H1 (cell line): ENCODE data around the gene OR10V1. TPM values are rescaled to one million over a fixed set of nuclear protein-coding genes. Genes with fewer than 3 reads are reported as not detected.

ENCODE experiments used
- CTCF ChIA-PET: fragments of 300-600 bp; sonication (Branson Sonifier 250); formaldehyde crosslinking; loops from one replicate; lab custom pipeline; 2021; ENCODE audit not compliant: partially characterized antibody; lab: Charles Lee
- POLR2A ChIA-PET: fragments of 300-600 bp; sonication (Branson Sonifier 250); formaldehyde crosslinking; loops from one replicate; lab custom pipeline; 2021; ENCODE audit warnings: inconsistent platforms; ENCODE audit not compliant: partially characterized antibody; lab: Charles Lee
- DNase-seq, 2 experiments: peaks; one replicate each; pipeline versions ENCODE4 v3.0.0 to v3.0.0-alpha.2; 2010 to 2022; ENCODE audit warnings: low spot score in 2 of 2, low read depth in 1 of 2, mixed read lengths in 1 of 2
- FAIRE-seq: peaks from 2 replicates; lab custom pipeline; 2011; peaks lifted over from hg19 to GRCh38; lab: Jason Lieb, UNC
- H2AFZ ChIP-seq: 2 replicates; pipeline ENCODE4 v1.8.1; 2012; ENCODE audit warnings: low read length, inconsistent platforms
- H2AK5ac ChIP-seq: 2 replicates; pipeline ENCODE4 v1.6.1; 2013; ENCODE audit warnings: low read depth, low read length
- H2BK120ac ChIP-seq: replicated peaks from 2 replicates; pipeline ENCODE3; 2013; ENCODE audit warnings: low read depth, low read length, inconsistent platforms
- H2BK12ac ChIP-seq: 2 replicates; pipeline ENCODE4 v1.6.1; 2013; ENCODE audit warnings: low read depth, low read length
- H2BK15ac ChIP-seq: 2 replicates; pipeline ENCODE4 v1.6.1; 2013; ENCODE audit warnings: low read length
- H2BK20ac ChIP-seq: 2 replicates; pipeline ENCODE4 v1.6.1; 2013; ENCODE audit warnings: low read length
- H2BK5ac ChIP-seq: 2 replicates; pipeline ENCODE4 v1.6.1; 2013; ENCODE audit warnings: low read depth, low read length
- H3K14ac ChIP-seq: 2 replicates; pipeline ENCODE4 v1.6.1; 2013; ENCODE audit warnings: inconsistent platforms; ENCODE audit not compliant: insufficient read length
- H3K18ac ChIP-seq: 2 replicates; pipeline ENCODE4 v1.6.1; 2013; ENCODE audit warnings: low read length; ENCODE audit errors: extremely low read depth
- H3K23ac ChIP-seq: 2 replicates; pipeline ENCODE4 v1.6.1; 2013; ENCODE audit warnings: inconsistent platforms; ENCODE audit not compliant: insufficient read length
- H3K23me2 ChIP-seq: 2 replicates; pipeline ENCODE4 v1.6.1; 2013; ENCODE audit warnings: low read depth, low read length
- H3K27ac ChIP-seq: 2 replicates; pipeline ENCODE4 v1.6.1; 2011; ENCODE audit warnings: low read depth, low read length, inconsistent platforms
- H3K27me3 ChIP-seq, 4 experiments: replicated peaks in 1 of 4; 1 replicate in 1 of 4; 2 replicates in 3 of 4; pipeline versions ENCODE4 v1.6.1 to v1.8.1; 2011 to 2013; ENCODE audit warnings: low read length in 3 of 4, mild to moderate bottlenecking in 3 of 4, inconsistent platforms in 2 of 4, mixed read lengths in 2 of 4, moderate library complexity in 1 of 4; ENCODE audit not compliant: control insufficient read depth in 3 of 4, insufficient read depth in 3 of 4; ENCODE audit errors: extremely low read depth in 1 of 4
- H3K36me3 ChIP-seq, 4 experiments: 2 replicates each; pipeline versions ENCODE4 v1.6.1 to v1.8.1; 2011 to 2013; ENCODE audit warnings: mild to moderate bottlenecking in 4 of 4, low read length in 3 of 4, moderate library complexity in 2 of 4, control low read depth in 1 of 4, inconsistent platforms in 1 of 4; ENCODE audit not compliant: insufficient read depth in 4 of 4, control insufficient read depth in 2 of 4
- H3K4ac ChIP-seq: replicated peaks from 2 replicates; pipeline ENCODE3; 2013; ENCODE audit warnings: low read length, low read depth, mixed read lengths, inconsistent platforms; ENCODE audit not compliant: insufficient read length
- H3K4me1 ChIP-seq, 4 experiments: replicated peaks in 1 of 4; 1 replicate in 1 of 4; 2 replicates in 3 of 4; pipeline versions ENCODE4 v1.6.1 to v1.8.1; 2011 to 2013; ENCODE audit warnings: low read length in 3 of 4, inconsistent platforms in 2 of 4, mixed read lengths in 1 of 4; ENCODE audit not compliant: insufficient read depth in 4 of 4, control insufficient read depth in 3 of 4
- H3K4me2 ChIP-seq, 2 experiments: 2 replicates each; pipeline versions ENCODE4 v1.6.1 to v1.8.1; 2011 to 2013; ENCODE audit warnings: low read depth in 2 of 2, low read length in 2 of 2, control low read depth in 1 of 2, inconsistent platforms in 1 of 2, mild to moderate bottlenecking in 1 of 2; ENCODE audit not compliant: insufficient read depth in 1 of 2
- H3K4me3 ChIP-seq, 4 experiments: fragments of 200-600, 300-600 bp in 1 of 4; sonication (generic), shearing (Covaris generic), sonication (Bioruptor Twin) in 1 of 4; 2 replicates each; pipeline versions ENCODE4 v1.5.1 to v1.8.1; 2011 to 2016; ENCODE audit warnings: low read length in 4 of 4, low read depth in 3 of 4, control low read depth in 2 of 4, inconsistent platforms in 2 of 4, mild to moderate bottlenecking in 2 of 4, mixed read lengths in 1 of 4, moderate library complexity in 1 of 4; ENCODE audit not compliant: insufficient read depth in 2 of 4; ENCODE audit errors: extremely low read depth in 1 of 4
- H3K56ac ChIP-seq: replicated peaks from 2 replicates; pipeline ENCODE3; 2013; ENCODE audit warnings: low read depth, mild to moderate bottlenecking, mixed read lengths, low read length, inconsistent platforms; ENCODE audit not compliant: insufficient read length
- H3K79me1 ChIP-seq: 2 replicates; pipeline ENCODE4 v1.6.1; 2013; ENCODE audit warnings: low read depth, low read length, control low read depth
- H3K79me2 ChIP-seq, 2 experiments: 2 replicates each; pipeline versions ENCODE4 v1.6.1 to v1.8.1; 2012 to 2013; ENCODE audit warnings: low read length in 2 of 2, mild to moderate bottlenecking in 2 of 2, inconsistent platforms in 1 of 2; ENCODE audit not compliant: insufficient read depth in 2 of 2, control insufficient read depth in 1 of 2
- H3K9ac ChIP-seq, 4 experiments: replicated peaks in 1 of 4; 1 replicate in 1 of 4; 2 replicates in 3 of 4; pipeline versions ENCODE4 v1.6.1 to v1.8.1; 2011 to 2013; ENCODE audit warnings: low read depth in 3 of 4, low read length in 3 of 4, control low read depth in 2 of 4, mild to moderate bottlenecking in 2 of 4, moderate library complexity in 2 of 4, inconsistent platforms in 1 of 4; ENCODE audit errors: extremely low read depth in 1 of 4
- H3K9me3 ChIP-seq, 2 experiments: 2 replicates each; pipeline versions ENCODE4 v1.6.1 to v1.8.1; 2012 to 2013; ENCODE audit warnings: mild to moderate bottlenecking in 2 of 2, moderate library complexity in 2 of 2, control low read depth in 1 of 2, inconsistent platforms in 1 of 2, low read depth in 1 of 2, low read length in 1 of 2, mixed read lengths in 1 of 2; ENCODE audit not compliant: insufficient read depth in 2 of 2
- H4K20me1 ChIP-seq, 2 experiments: replicated peaks in 1 of 2; 2 replicates each; pipeline versions ENCODE3 to v1.8.1; 2011 to 2013; ENCODE audit warnings: inconsistent platforms in 2 of 2, low read length in 2 of 2, mild to moderate bottlenecking in 1 of 2; ENCODE audit not compliant: insufficient read depth in 2 of 2, control insufficient read depth in 1 of 2
- H4K5ac ChIP-seq: 2 replicates; pipeline ENCODE4 v1.6.1; 2013; ENCODE audit warnings: low read length, low read depth, mixed read lengths, inconsistent platforms; ENCODE audit not compliant: insufficient read length
- H4K8ac ChIP-seq: 2 replicates; pipeline ENCODE4 v1.8.0; 2013; ENCODE audit warnings: mild to moderate bottlenecking, moderate library complexity, low read length, inconsistent platforms; ENCODE audit not compliant: insufficient read depth; ENCODE audit errors: extremely low read depth
- H4K91ac ChIP-seq: replicated peaks from 2 replicates; pipeline ENCODE3; 2013; ENCODE audit warnings: low read length, mixed read lengths, inconsistent platforms; ENCODE audit not compliant: insufficient read length
- CBX5 ChIP-seq: fragments of 300-800, 300-1000 bp; sonication (generic); IDR thresholded peaks from 2 replicates; pipeline ENCODE4 v1.7.1; 2016; ENCODE audit warnings: antibody characterized with exemption, low read length, low read depth
- CREB1 ChIP-seq: IDR thresholded peaks from 2 replicates; pipeline ENCODE4 v1.6.1; 2012; ENCODE audit warnings: inconsistent platforms
- CTBP2 ChIP-seq: IDR thresholded peaks from 2 replicates; pipeline ENCODE4 v1.7.0; 2011; ENCODE audit warnings: borderline replicate concordance, mild to moderate bottlenecking, moderate library complexity, mixed read lengths, low read length; ENCODE audit not compliant: insufficient read depth, insufficient read length
- EGR1 ChIP-seq: IDR thresholded peaks from 2 replicates; pipeline ENCODE4 v1.6.1; 2011; ENCODE audit warnings: low read depth, low read length, borderline replicate concordance
- EZH2 ChIP-seq: fragments of 200-600 bp; sonication (generic); IDR thresholded peaks from 2 replicates; pipeline ENCODE4 v1.7.1; 2012; ENCODE audit warnings: low read depth, mild to moderate bottlenecking, moderate library complexity, low read length, inconsistent platforms; ENCODE audit not compliant: severe bottlenecking
- GABPA ChIP-seq: IDR thresholded peaks from 2 replicates; pipeline ENCODE4 v1.6.1; 2011; ENCODE audit warnings: mild to moderate bottlenecking, low read length, moderate library complexity, borderline replicate concordance; ENCODE audit not compliant: insufficient read depth
- NANOG ChIP-seq: IDR thresholded peaks from 2 replicates; pipeline ENCODE4 v1.6.1; 2011; ENCODE audit warnings: low read length, low read depth, mild to moderate bottlenecking, inconsistent platforms; ENCODE audit not compliant: insufficient read depth, poor library complexity, severe bottlenecking
- RFX5 ChIP-seq: IDR thresholded peaks from 2 replicates; pipeline ENCODE4 v1.6.1; 2011; ENCODE audit warnings: low read depth, low read length, improper control_type of control experiment, borderline replicate concordance
- SIN3A ChIP-seq, 2 experiments: IDR thresholded peaks in 1 of 2; conservative IDR thresholded peaks in 1 of 2; 2 replicates each; pipeline ENCODE4 v1.6.1; 2011 to 2012; ENCODE audit warnings: low read length in 2 of 2, improper control_type of control experiment in 1 of 2, low read depth in 1 of 2, mild to moderate bottlenecking in 1 of 2
- SRF ChIP-seq: IDR thresholded peaks from 2 replicates; pipeline ENCODE4 v1.6.1; 2011; ENCODE audit warnings: mild to moderate bottlenecking, low read depth, low read length, moderate library complexity
- TAF7 ChIP-seq: optimal IDR thresholded peaks from 2 replicates; pipeline ENCODE3; 2011; ENCODE audit warnings: low read depth, mild to moderate bottlenecking, inconsistent platforms, low read length, moderate library complexity, borderline replicate concordance
- TEAD4 ChIP-seq: IDR thresholded peaks from 2 replicates; pipeline ENCODE4 v1.6.1; 2012; ENCODE audit warnings: low read depth, low read length, inconsistent platforms, mixed read lengths
- YY1 ChIP-seq: IDR thresholded peaks from 2 replicates; pipeline ENCODE4 v1.6.1; 2011; ENCODE audit warnings: low read depth, mild to moderate bottlenecking, low read length
- WGBS, 2 experiments: shearing (Covaris generic) in 1 of 2; methylation state at CpG; one replicate each; pipeline versions ENCODE4 v1.1.6 to v1.1.7; 2013 to 2015; ENCODE audit warnings: low lambda C conversion rate in 2 of 2, mixed read lengths in 2 of 2, inconsistent platforms in 1 of 2, low coverage in 1 of 2, missing lambda C conversion rate in 1 of 2; ENCODE audit not compliant: insufficient replicate concordance in 2 of 2, insufficient coverage in 1 of 2, insufficient read length in 1 of 2; ENCODE audit errors: extremely low coverage in 1 of 2, missing lambda C conversion rate in 1 of 2; 5-methylcytosine and 5-hydroxymethylcytosine counted together
- polyA plus RNA-seq, 7 experiments: library from polyadenylated mRNA; depleted of rRNA in 3 of 7; stranded (reverse) in 5 of 7; unstranded in 2 of 7; fragments of >200 nt in 5 of 7; fragments of 200-250 nt in 2 of 7; gene quantifications; 1 replicate in 5 of 7; 2 replicates in 1 of 7; 4 replicates in 1 of 7; pipeline versions ENCODE4 v1.2.1 to v1.2.3, GENCODE V29; 2011 to 2013; ENCODE audit warnings: missing spikeins in 2 of 7, mixed read lengths in 2 of 7
- total RNA-seq: library from RNA; stranded (reverse); fragmentation: NEBNext Ultra II Directional; extraction: Animal tissue kit (Norgen Biotek cat#: 25700); gene quantifications from 2 replicates; pipeline ENCODE4 v1.2.1, GENCODE V29; 2021

Gene OR10V1
- total and polyA plus RNA-seq, 2 of the 8 experiments (the other 6 are each of a cell fraction or from before 2014, with no cell fraction given) = not detected

GRCh38 chr11:59676205-59676604 lies 37.4 kb downstream of the OR10V1 start:
- H3K36me3 ChIP-seq = no peaks in the 10 kb centered on the region
- ChIA-PET CTCF (interaction anchor here (0.6 to 1.0 kb wide), 2 partner anchors 123 to 134 kb away, joined by 3 read pairs; no protein-coding TSS in a partner anchor), POLR2A (no interaction called here)
- no peak for DNase-seq
- no peak overlapping the region for H3K18ac ChIP-seq
- no peak overlapping the region for H3K27ac ChIP-seq
- H2BK120ac ChIP-seq = no peak overlapping the region
- H3K4me2 ChIP-seq = no peak overlapping the region
- H3K79me2 ChIP-seq = no peaks in the 10 kb centered on the region
- no peak overlapping the region for H2BK15ac ChIP-seq
- H4K20me1 ChIP-seq = no peaks in the 10 kb centered on the region
- H2BK5ac ChIP-seq = no peak overlapping the region
- H3K4me3 ChIP-seq = no peak overlapping the region
- no peak overlapping the region for H2BK20ac ChIP-seq
- no peak overlapping the region for H2AK5ac ChIP-seq
- 88% methylated on average over 8 of the region's 8 CpGs; no CpG with 5 or more reads in 1 of the 2 experiments for WGBS, 2 experiments
- FAIRE-seq = no peak
- H3K4ac ChIP-seq = no peak overlapping the region
- no peak overlapping the region for H4K91ac ChIP-seq
- H4K8ac ChIP-seq = no peak overlapping the region
- 0 out of 7 replicates have a peak, but pooled peaks cover 0 to 3% (median 0%) of the 10 kb centered on the region in 4 experiments for H3K4me1 ChIP-seq
- no peak overlapping the region for H3K14ac ChIP-seq
- no peak overlapping the region for H2AFZ ChIP-seq
- no peaks in the 10 kb centered on the region for H3K79me1 ChIP-seq
- no peak overlapping the region for H3K9ac ChIP-seq
- no peaks in the 10 kb centered on the region for H3K27me3 ChIP-seq
- H3K23ac ChIP-seq = no peak overlapping the region
- no peaks in the 10 kb centered on the region for H3K9me3 ChIP-seq
- H4K5ac ChIP-seq = no peak overlapping the region
- H3K23me2 ChIP-seq = no peaks in the 10 kb centered on the region
- H2BK12ac ChIP-seq = no peak overlapping the region
- no peak overlapping the region for H3K56ac ChIP-seq
- TF ChIP-seq GABPA = no peak
- no peak for TF ChIP-seq TEAD4
- no peak for TF ChIP-seq TAF7
- no peak for TF ChIP-seq CBX5
- no peak for TF ChIP-seq EZH2
- no peak for TF ChIP-seq SRF
- TF ChIP-seq RFX5 = no peak
- TF ChIP-seq SIN3A (conservative IDR thresholded peaks at IDR 0.05 in 1 of 2, IDR thresholded peaks at IDR 0.05 in 1 of 2; ENCODE audit: low read depth in 1 of 2, low read length in 2 of 2) = no peak
- TF ChIP-seq YY1 = no peak
- no peak for TF ChIP-seq CTBP2
- TF ChIP-seq NANOG = no peak
- TF ChIP-seq EGR1 = no peak
- TF ChIP-seq CREB1 = no peak
